ENCODE data around the gene MEIS3.
A peak's percentile ranks its signal among the peaks of the same experiment; 100 is the strongest.

MEIS3 gene

DNA sequence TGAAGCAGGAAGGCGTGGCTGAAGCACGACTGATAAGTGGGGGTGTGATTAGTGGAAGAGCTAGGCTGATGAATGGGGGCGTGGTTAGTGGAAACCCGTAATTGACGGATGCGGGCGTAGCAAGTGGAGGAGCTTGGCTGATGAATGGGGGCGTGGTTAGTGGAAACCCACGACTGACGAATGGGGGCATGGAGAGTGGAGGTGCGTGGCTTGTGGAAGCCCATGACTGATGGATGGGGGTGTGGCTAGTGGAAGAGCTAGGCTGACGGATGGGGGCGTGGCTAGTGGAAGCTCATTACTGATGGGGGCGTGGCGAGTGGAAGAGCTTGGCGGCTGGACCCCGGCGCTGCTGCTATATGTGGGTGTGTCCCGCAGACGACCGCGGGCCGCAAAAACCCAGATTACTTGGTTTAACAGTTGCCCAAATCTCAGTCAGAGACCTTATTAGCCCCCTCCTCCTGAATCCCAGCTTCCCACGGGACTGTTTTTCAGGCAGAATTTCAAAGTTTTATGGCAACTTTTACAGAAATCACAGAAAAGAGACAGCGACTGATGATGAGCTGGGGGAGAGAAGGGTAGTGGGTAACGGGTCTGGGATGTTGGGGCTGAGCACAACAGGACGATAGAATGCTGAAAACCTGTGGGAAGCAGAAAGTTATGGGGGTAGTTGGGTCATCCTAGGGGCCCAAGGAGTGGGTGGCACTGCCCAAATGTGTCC, 9.0 kb upstream of the MEIS3 start (continued):
- no peak for TF ChIP-seq ZNF624 (tag by site-specific recombination; IDR thresholded peaks at IDR 0.05)
- TF ChIP-seq ZNF211 (tag by site-specific recombination; IDR thresholded peaks at IDR 0.05; ENCODE audit: low read depth), result no peak

DNA sequence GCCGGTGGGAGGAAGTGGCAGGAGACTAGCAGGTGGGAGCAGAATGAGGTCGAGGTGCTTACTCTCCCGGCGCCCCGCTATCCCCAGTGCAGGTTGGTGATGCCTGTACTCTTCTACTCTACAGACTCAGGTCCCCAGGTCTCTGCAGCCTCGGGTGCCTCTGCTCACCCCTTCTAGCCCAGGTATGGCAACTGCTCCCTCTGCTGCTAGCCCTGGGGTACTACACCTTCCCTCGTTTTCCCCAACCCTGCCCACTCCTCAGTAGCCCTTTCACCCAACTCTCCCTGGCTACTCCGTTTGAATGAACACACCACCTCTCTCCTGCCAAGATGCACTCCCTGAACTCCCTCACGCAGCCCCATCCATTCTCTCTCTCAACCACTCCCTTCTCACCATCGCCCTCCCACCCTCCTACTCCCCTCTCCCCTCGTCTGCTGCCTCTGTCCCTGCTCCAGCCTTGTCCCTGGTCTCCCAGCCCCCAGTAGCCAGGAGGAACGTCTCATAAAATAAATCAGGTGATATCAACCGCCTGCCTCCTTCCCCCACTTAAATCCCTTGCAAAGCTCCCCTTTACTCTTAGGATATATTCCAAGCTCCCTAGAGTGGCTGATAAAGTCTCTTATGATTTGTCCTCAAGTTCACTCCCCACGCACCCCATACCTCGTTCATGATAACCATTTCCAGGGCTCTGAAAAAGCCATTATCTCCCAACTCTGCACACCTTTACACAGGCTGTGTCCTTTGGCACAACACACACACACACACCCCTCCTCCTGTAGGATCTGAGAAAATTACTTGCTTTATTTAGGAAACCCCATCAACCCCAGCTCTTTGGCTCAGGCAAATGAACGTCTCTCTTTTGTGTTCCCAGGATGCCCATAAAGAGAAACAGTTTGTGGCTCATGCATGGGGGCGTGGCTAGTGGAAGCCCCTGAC, 8.2 kb upstream of the MEIS3 start:
- H3K27ac ChIP-seq (ENCODE audit: extremely low read depth, low read depth, low read length), result 0 out of 2 replicates have a peak overlapping the region, but pooled peaks have one; percentile 39
- H3K4me3 ChIP-seq (ENCODE audit: low read depth, low read length), result no peak overlapping the region; the same call in 1 of the 2 replicates
- TF ChIP-seq BCL11B (tag by site-specific recombination; IDR thresholded peaks at IDR 0.05; ENCODE audit: low read depth) (no peak), ZNF549 (tag by site-specific recombination; IDR thresholded peaks at IDR 0.05) (no peak), ZFP69B (tag by site-specific recombination; IDR thresholded peaks at IDR 0.05) (0 out of 2 replicates have a peak, but pooled peaks have one; percentile 41), ZNF521 (tag by site-specific recombination; IDR thresholded peaks at IDR 0.05) (no peak), ZBTB48 (tag by site-specific recombination; IDR thresholded peaks at IDR 0.05) (peak; percentile 95), ZBTB21 (tag by site-specific recombination; IDR thresholded peaks at IDR 0.05) (0 out of 2 replicates have a peak, but pooled peaks have one; percentile 15), ZNF658 (tag by site-specific recombination; IDR thresholded peaks at IDR 0.05) (no peak), BCL11A (tag by site-specific recombination; IDR thresholded peaks at IDR 0.05; ENCODE audit: low read depth) (no peak), ZNF785 (tag by site-specific recombination; IDR thresholded peaks at IDR 0.05) (no peak), OVOL3 (tag by site-specific recombination; IDR thresholded peaks at IDR 0.05) (no peak), ZNF335 (tag by site-specific recombination; conservative IDR thresholded peaks at IDR 0.05) (peak; percentile 96), ZNF114 (tag by site-specific recombination; IDR thresholded peaks at IDR 0.05) (no peak), PRDM1 (tag by site-specific recombination; IDR thresholded peaks at IDR 0.05) (peak; percentile 100), TCF7L2 (IDR thresholded peaks at IDR 0.05; ENCODE audit: borderline replicate concordance, low read depth, low read length) (no peak), WT1 (tag by site-specific recombination; IDR thresholded peaks at IDR 0.05) (peak; percentile 95), ZNF223 (tag by site-specific recombination; IDR thresholded peaks at IDR 0.05) (no peak), ZNF777 (tag by site-specific recombination; IDR thresholded peaks at IDR 0.05; ENCODE audit: borderline replicate concordance) (peak; percentile 67; the same call in 1 of the 2 replicates)
- TF ChIP-seq, protein P1, sequence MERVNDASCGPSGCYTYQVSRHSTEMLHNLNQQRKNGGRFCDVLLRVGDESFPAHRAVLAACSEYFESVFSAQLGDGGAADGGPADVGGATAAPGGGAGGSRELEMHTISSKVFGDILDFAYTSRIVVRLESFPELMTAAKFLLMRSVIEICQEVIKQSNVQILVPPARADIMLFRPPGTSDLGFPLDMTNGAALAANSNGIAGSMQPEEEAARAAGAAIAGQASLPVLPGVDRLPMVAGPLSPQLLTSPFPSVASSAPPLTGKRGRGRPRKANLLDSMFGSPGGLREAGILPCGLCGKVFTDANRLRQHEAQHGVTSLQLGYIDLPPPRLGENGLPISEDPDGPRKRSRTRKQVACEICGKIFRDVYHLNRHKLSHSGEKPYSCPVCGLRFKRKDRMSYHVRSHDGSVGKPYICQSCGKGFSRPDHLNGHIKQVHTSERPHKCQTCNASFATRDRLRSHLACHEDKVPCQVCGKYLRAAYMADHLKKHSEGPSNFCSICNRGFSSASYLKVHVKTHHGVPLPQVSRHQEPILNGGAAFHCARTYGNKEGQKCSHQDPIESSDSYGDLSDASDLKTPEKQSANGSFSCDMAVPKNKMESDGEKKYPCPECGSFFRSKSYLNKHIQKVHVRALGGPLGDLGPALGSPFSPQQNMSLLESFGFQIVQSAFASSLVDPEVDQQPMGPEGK (tag by site-specific recombination; IDR thresholded peaks at IDR 0.05), result peak; percentile 80
- TF ChIP-seq, protein P2, sequence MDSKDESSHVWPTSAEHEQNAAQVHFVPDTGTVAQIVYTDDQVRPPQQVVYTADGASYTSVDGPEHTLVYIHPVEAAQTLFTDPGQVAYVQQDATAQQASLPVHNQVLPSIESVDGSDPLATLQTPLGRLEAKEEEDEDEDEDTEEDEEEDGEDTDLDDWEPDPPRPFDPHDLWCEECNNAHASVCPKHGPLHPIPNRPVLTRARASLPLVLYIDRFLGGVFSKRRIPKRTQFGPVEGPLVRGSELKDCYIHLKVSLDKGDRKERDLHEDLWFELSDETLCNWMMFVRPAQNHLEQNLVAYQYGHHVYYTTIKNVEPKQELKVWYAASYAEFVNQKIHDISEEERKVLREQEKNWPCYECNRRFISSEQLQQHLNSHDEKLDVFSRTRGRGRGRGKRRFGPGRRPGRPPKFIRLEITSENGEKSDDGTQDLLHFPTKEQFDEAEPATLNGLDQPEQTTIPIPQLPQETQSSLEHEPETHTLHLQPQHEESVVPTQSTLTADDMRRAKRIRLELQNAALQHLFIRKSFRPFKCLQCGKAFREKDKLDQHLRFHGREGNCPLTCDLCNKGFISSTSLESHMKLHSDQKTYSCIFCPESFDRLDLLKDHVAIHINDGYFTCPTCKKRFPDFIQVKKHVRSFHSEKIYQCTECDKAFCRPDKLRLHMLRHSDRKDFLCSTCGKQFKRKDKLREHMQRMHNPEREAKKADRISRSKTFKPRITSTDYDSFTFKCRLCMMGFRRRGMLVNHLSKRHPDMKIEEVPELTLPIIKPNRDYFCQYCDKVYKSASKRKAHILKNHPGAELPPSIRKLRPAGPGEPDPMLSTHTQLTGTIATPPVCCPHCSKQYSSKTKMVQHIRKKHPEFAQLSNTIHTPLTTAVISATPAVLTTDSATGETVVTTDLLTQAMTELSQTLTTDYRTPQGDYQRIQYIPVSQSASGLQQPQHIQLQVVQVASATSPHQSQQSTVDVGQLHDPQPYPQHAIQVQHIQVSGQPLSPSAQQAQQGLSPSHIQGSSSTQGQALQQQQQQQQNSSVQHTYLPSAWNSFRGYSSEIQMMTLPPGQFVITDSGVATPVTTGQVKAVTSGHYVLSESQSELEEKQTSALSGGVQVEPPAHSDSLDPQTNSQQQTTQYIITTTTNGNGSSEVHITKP (tag by site-specific recombination; IDR thresholded peaks at IDR 0.05), result peak; percentile 26; the same call in 1 of the 2 replicates
- TF ChIP-seq, protein P3, sequence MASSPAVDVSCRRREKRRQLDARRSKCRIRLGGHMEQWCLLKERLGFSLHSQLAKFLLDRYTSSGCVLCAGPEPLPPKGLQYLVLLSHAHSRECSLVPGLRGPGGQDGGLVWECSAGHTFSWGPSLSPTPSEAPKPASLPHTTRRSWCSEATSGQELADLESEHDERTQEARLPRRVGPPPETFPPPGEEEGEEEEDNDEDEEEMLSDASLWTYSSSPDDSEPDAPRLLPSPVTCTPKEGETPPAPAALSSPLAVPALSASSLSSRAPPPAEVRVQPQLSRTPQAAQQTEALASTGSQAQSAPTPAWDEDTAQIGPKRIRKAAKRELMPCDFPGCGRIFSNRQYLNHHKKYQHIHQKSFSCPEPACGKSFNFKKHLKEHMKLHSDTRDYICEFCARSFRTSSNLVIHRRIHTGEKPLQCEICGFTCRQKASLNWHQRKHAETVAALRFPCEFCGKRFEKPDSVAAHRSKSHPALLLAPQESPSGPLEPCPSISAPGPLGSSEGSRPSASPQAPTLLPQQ (tag by site-specific recombination; IDR thresholded peaks at IDR 0.05), result 0 out of 2 replicates have a peak, but pooled peaks have one; percentile 45
- TF ChIP-seq, protein P4, sequence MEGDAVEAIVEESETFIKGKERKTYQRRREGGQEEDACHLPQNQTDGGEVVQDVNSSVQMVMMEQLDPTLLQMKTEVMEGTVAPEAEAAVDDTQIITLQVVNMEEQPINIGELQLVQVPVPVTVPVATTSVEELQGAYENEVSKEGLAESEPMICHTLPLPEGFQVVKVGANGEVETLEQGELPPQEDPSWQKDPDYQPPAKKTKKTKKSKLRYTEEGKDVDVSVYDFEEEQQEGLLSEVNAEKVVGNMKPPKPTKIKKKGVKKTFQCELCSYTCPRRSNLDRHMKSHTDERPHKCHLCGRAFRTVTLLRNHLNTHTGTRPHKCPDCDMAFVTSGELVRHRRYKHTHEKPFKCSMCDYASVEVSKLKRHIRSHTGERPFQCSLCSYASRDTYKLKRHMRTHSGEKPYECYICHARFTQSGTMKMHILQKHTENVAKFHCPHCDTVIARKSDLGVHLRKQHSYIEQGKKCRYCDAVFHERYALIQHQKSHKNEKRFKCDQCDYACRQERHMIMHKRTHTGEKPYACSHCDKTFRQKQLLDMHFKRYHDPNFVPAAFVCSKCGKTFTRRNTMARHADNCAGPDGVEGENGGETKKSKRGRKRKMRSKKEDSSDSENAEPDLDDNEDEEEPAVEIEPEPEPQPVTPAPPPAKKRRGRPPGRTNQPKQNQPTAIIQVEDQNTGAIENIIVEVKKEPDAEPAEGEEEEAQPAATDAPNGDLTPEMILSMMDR (tag by site-specific recombination; IDR thresholded peaks at IDR 0.05), result peak; percentile 97
- TF ChIP-seq, protein P5, sequence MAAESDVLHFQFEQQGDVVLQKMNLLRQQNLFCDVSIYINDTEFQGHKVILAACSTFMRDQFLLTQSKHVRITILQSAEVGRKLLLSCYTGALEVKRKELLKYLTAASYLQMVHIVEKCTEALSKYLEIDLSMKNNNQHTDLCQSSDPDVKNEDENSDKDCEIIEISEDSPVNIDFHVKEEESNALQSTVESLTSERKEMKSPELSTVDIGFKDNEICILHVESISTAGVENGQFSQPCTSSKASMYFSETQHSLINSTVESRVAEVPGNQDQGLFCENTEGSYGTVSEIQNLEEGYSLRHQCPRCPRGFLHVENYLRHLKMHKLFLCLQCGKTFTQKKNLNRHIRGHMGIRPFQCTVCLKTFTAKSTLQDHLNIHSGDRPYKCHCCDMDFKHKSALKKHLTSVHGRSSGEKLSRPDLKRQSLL (tag by site-specific recombination; IDR thresholded peaks at IDR 0.05), result no peak; the same call in 1 of the 2 replicates

More for the DNA sequence above, 8.2 kb upstream of the MEIS3 start:
- POLR2A ChIA-PET, result interaction anchor here (0.6 to 1.7 kb wide), 18 partner anchors 8 to 316 kb away, joined by 3 to 20 read pairs (median 4); partner anchors contain the start of genes CCDC9, DHX34, INAFM1 and KPTN
- Histone ChIP-seq H3K36me3 (ENCODE audit: control insufficient read depth in 2 of 2, insufficient read depth in 1 of 2, low read length in 2 of 2) (no peaks in the 10 kb centered on the region), H3K4me1 (ENCODE audit: control insufficient read depth, insufficient read depth, low read length) (peaks cover 10% of the 10 kb centered on the region), H3K9me3 (ENCODE audit: control insufficient read depth, insufficient read depth, low read depth, low read length) (no peaks in the 10 kb centered on the region)
- CTCF ChIA-PET, result interaction anchor here (0.6 to 4.1 kb wide), 48 partner anchors 10 to 459 kb away, joined by 3 to 61 read pairs (median 4); partner anchors contain the start of genes DHX34, EHD2, KPTN and NAPA

Measured in HEK293 (cell line).